NCI-H446 (cell line): ENCODE results near the gene HEATR5A.
"Not testable (repeated sequence)": the region's sequence is repeated elsewhere in the genome, so short reads cannot be mapped to it uniquely, and the experiment has no call there.

Experiments used
- DNase-seq, 2 experiments: peaks; one replicate each; lab custom pipeline; 2025; lab: John Stamatoyannopoulos, UW

The HEATR5A gene

GRCh38 chr14:31388687-31389413 is 31.5 kb downstream of the HEATR5A start:
- no peak for DNase-seq

GRCh38 chr14:31387091-31387490 is 33.3 kb downstream of the HEATR5A start:
- no peak for DNase-seq

DNA sequence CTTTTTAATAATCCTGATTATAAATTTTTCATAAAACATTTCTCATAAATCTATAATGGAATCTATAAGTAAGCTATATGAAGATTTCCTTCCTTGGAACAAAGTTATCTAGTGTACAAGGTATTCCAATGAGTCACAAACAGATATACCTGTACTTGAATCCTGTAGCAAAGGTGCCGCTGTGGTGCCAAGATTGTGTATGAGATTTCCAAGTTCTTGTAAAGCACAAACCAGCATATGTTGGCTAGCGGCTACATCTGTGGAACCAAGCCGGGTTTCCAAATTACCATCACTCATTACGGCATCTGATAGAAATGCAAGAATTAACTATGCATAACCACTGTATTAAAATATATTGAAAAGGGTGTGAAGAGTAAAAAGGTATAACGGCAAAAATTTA is 34.1 kb downstream of the HEATR5A start:
- no peak for DNase-seq

- DNase-seq, result no peak
These were observed 38.1 kb downstream of the HEATR5A start for GRCh38 chr14:31382221-31382620.

DNA sequence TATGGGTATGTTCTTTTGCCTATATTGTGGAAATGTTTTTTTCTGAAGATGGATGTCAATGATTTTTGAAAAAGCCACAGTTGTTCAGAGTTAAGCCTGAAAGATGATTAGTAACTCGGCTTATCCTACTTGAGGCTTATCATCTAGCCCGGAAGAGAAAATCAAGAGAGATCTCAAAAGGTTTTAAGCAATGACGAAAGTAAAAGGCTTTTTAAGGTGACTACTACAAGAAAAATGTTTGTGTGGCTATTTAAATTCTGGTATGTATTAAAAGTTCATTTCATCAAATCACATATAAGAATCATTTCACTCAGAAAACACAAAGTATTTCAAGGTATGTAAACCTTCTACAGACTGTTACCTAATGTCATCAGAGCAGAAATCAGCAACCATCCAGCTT is 40.2 kb downstream of the HEATR5A start:
- DNase-seq, result no peak

GRCh38 chr14:31379125-31379947 is 41.0 kb downstream of the HEATR5A start:
- DNase-seq, result not testable (repeated sequence)

DNA sequence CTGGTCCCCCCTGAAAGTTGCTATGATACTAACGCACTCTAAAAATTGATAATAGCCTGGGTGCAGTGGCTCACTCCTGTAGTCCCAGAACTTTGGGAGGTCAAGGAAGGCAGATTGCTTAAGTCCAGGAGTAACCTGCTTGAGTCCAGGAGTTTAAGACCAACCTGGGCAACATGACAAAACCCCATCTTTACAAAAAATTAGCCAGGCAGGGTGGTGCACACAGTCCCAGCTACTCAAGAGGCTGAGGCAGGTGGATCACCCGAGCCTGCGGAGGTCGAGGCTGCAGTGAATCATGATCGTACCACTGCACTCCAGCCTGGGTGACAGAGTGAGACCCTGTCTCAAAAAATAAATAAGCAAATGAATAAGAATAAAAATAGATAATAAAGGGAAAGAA is 42.9 kb downstream of the HEATR5A start:
- no peak for DNase-seq

DNA sequence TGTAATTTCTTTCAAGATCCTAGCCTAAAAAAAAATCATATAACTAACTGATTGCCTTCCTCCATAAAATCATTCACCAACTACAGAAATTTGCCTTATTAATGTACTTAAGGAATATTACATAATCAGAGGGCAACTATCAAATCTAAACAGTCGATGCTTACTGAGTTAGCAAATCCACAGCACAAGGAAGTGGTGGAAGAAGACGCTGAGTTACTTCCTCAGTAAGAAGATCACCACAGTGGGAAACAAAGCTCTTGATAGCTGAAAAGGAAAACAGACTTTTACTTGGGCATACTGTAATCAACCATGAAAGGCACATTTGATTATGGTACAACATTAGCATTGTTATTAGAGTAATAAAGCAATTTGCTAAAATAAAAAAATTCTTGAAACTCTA is 48.7 kb downstream of the HEATR5A start:
- no peak for DNase-seq

DNA sequence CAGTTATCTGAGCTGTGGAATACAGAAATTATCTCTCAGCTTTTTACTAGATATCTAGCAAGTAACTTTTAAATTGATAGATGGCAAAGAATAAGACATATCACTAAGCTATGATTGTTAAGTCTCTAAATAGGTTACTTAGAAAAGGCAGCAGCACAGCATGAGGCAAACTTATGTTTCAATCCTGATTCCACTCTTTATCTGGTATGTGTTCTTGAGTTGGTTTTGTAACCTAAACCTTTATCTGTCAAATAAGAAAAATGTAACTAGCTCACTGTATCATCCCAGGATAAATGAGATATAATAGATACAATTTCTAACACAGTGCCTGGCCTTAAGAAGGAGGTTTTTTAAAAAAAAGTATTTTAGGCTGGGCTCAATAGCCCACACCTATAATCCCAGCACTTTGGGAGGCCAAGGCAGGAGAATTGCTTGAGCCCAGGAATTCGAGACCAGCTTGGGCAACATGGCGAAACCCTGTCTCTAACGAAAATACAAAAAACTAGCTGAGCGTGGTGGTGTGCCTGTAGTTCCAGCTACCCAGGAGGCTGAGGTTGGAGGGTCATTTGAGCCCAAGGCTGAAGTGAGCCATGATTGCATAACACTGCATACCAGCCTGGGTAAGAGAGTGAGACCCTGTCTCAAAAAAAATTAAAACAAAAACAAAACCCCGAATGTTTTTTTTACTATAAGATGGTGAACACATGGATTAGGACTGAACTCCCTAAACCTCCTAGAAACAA is 56.8 kb downstream of the HEATR5A start:
- DNase-seq, result no peak

DNA sequence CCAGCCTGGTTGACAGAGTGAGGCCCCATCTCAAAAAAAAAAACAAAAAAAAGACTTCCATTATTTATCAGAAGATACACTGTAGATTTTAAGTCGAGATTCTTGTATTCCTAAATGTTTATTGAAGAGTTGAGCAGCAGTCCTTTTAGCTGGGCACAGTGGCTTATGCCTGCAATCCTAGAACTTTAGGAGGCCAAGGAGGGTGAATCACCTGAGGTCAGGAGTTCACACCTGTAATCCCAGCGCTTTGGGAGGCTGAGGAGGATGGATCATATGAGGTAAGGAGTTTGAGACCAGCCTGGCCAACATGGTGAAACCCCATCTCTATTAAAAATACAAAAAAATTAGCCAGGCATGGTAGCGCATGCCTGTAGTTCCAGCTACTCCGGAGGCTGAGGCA is 57.6 kb downstream of the HEATR5A start:
- no peak for DNase-seq

GRCh38 chr14:31361761-31362160 is 58.6 kb downstream of the HEATR5A start:
- DNase-seq, result not testable (repeated sequence)

- DNase-seq, result no peak
These were observed 59.3 kb downstream of the HEATR5A start for GRCh38 chr14:31360919-31361662.

DNA sequence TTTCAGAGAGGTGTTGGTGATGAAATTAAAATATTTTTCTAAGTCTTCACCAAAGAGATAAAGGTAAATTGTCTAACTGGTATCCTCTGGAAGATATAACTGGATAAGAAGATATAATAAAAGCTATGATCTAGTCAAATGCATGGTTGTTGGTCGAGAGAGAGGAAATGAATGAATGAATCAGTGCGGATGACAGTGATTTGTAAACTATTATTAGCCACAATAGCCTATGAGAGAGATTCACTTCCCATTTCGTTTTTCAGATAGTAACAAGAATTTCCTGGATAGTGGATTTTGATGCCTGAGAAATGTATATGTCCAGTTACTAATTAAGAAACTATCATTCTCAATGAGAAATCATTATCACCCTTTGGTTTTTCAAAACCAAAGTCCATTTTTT is 63.1 kb downstream of the HEATR5A start:
- no peak for DNase-seq

DNA sequence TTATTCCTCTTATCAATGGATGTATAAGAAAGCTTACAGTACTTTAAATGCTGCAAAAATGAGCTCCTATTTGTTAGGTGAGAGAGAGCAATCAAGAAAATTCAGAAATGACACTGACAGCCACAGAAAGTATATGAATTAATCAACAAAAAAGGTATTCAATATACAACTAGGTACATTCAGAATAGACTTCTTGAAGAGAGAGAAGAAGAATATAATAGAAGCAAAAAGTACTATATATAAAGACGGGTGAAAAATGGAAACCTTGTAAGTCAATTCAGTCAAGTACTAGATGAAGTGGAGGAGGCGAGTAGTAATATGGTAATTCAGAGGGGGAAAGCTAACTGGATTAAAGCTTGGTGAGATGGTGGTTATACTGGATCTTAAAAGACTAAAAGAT is 74.3 kb downstream of the HEATR5A start:
- DNase-seq, result no peak

DNA sequence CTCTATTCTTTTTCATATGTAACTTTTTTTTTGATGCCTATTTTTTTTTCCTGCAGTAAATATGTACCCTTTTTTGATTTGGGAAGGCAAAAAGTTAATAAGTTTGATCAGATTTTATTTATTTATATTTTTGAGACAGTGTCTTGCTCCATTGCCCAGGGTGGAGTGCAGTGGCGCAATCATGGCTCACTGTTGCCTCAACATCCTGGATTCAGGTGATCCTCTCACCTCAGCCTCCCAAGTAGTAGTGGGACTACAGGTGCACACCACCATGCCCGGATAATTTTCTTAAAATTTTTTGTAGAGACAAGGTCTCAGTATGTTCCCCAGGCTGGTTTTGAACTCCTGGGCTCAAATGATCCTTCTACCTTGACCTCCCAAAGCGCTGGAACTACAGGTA is 79.1 kb downstream of the HEATR5A start:
- DNase-seq, result no peak

GRCh38 chr14:31340297-31341063 is 79.9 kb downstream of the HEATR5A start:
- no peak for DNase-seq

GRCh38 chr14:31339743-31340142 is 80.6 kb downstream of the HEATR5A start:
- DNase-seq, result no peak

- DNase-seq, result no peak
These were observed 83.0 kb downstream of the HEATR5A start for GRCh38 chr14:31337331-31337730.

- DNase-seq, result no peak
These were observed 83.7 kb downstream of the HEATR5A start for GRCh38 chr14:31336646-31337045.

- not testable (repeated sequence) for DNase-seq
These were observed 89.0 kb downstream of the HEATR5A start for GRCh38 chr14:31331395-31331794.

DNA sequence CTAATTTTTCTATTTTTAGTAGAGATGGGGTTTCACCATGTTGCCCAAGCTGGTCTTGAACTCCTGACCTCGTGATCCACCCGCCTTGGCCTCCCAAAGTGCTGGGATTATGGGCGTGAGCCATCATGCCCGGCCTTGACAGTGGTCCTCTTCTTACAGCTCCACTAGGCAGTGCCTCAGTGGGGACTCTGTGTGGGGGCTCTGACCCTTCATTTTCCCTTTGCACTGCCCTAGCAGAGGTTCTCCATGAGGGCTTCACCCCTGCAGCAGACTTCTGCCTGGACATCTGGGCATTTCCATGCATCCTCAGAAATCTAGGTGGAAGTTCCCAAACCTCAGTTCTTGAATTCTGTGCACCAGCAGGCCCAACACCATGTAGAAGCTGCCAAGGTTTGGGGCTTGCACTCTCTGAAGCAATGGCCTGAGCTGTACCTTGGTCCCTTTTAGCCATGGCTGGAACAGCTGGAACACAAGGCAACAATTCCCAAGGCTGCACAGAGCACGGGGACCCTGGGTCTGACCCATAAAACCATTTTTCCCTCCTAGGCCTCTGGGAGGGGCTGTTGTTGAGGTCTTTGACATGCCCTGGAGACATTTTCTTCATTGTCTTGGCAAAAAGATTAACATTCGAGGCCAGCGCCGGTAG is 90.4 kb downstream of the HEATR5A start:
- DNase-seq, result not testable (repeated sequence)
